IPS DF 6.9 (cell line): Measurements from ENCODE around the gene LRRFIP2.
"Not testable (repeated sequence)": the region's sequence is repeated elsewhere in the genome, so short reads cannot be mapped to it uniquely, and the experiment has no call there.

Experiments used
- DNase-seq: peaks from one replicate; pipeline ENCODE4 v3.0.0-alpha.2; 2013; ENCODE audit warnings: low read depth, low spot score
- H3K27ac ChIP-seq: one replicate; pipeline ENCODE4 v1.5.1; 2013; ENCODE audit warnings: low read length, control low read depth
- H3K27me3 ChIP-seq: 2 replicates; pipeline ENCODE4 v1.6.1; 2013; ENCODE audit warnings: mild to moderate bottlenecking, low read length; ENCODE audit not compliant: control insufficient read depth, insufficient read depth
- H3K36me3 ChIP-seq: 2 replicates; pipeline ENCODE4 v1.6.1; 2013; ENCODE audit warnings: low read length; ENCODE audit not compliant: control insufficient read depth, insufficient read depth
- H3K4me1 ChIP-seq: 2 replicates; pipeline ENCODE4 v1.6.1; 2013; ENCODE audit warnings: low read length; ENCODE audit not compliant: control insufficient read depth, insufficient read depth
- H3K4me3 ChIP-seq: 2 replicates; pipeline ENCODE4 v1.5.1; 2013; ENCODE audit warnings: mild to moderate bottlenecking, low read length
- H3K9me3 ChIP-seq: 2 replicates; pipeline ENCODE4 v1.6.1; 2013; ENCODE audit warnings: low read length, inconsistent platforms; ENCODE audit not compliant: control insufficient read depth, insufficient read depth
- WGBS: extraction: QIAGEN DNeasy Blood & Tissue Kit; methylation state at CpG from one replicate; pipeline ENCODE4 v1.1.7; 2013; ENCODE audit warnings: mixed read lengths, missing lambda C conversion rate; ENCODE audit not compliant: insufficient read length, insufficient coverage; 5-methylcytosine and 5-hydroxymethylcytosine counted together

LRRFIP2 gene

DNA sequence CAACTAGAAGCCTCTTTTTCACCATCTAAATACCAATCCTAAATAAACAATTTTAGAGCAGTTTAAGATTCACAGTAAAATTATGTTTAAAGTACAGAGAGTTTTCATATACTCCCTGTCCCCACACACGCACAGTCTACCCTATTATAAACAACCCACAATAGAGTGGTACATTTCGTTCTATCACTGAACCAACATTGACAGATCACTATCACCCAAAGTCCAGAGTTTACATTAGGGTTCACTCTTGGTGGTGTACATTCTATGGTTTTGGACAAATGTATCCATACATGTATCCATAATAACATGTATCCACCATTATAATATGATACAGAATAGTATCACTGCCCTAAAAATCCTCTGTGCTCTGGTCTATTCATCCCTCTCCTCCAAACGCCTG lies 92.1 kb downstream of the LRRFIP2 start:
- H3K9me3 ChIP-seq: no peaks in the 10 kb centered on the region
- WGBS: no CpG with 5 or more reads among the region's 3 CpGs
- DNase-seq: no peak
- H3K27me3 ChIP-seq: no peaks in the 10 kb centered on the region
- H3K36me3 ChIP-seq: no peaks in the 10 kb centered on the region
- H3K27ac ChIP-seq: no peak overlapping the region
- H3K4me3 ChIP-seq: no peak overlapping the region
- no peaks in the 10 kb centered on the region for H3K4me1 ChIP-seq

DNA sequence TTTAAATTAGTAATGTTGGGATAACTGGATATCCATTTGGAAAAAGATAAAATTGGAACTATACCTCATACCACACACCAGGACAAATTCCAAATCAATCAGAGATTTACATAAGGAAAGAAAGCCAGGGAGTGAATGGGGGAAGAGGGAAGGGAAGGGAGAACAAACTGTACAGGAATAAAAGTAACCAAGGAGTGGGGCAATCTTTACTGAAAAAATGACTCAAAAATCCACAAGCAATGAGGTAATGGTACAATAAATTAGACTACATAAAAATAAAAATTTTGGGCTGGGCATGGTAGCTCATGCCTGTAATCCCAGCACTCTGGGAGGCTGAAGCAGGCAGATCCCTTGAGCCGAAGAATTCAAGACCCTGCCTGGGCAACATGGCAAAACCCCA lies 98.4 kb downstream of the LRRFIP2 start:
- no peaks in the 10 kb centered on the region; the same call in 1 of the 2 replicates for H3K36me3 ChIP-seq
- no CpG with 5 or more reads among the region's 1 CpG for WGBS
- no peaks in the 10 kb centered on the region for H3K9me3 ChIP-seq
- no peak for DNase-seq
- no peaks in the 10 kb centered on the region for H3K4me1 ChIP-seq
- H3K27ac ChIP-seq: no peak overlapping the region
- no peaks in the 10 kb centered on the region for H3K27me3 ChIP-seq
- no peak overlapping the region for H3K4me3 ChIP-seq

DNA sequence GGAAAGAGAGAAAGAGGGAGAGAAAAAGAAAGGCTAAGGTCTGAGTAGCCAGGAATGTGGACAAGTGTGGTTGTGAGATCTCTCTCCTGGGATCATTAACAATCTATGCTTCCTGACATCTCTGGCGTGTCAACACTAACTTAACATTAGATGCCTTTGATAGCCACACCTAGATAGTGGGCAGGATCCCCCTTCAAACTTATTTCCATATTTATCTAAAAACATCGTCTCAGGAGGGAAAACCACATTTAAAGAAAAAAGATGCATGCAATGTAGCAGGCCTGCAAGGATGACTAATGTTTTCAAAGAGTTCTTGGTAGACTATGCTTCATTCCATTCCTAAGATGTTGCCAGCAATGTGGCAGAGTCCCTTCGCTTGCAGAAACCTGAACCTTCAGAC lies 100.2 kb downstream of the LRRFIP2 start:
- H3K27me3 ChIP-seq: no peaks in the 10 kb centered on the region
- DNase-seq: no peak
- no CpG with 5 or more reads among the region's 3 CpGs for WGBS
- no peaks in the 10 kb centered on the region for H3K9me3 ChIP-seq
- no peaks in the 10 kb centered on the region; the same call in 1 of the 2 replicates for H3K36me3 ChIP-seq
- H3K4me3 ChIP-seq: no peak overlapping the region
- no peaks in the 10 kb centered on the region for H3K4me1 ChIP-seq
- no peak overlapping the region for H3K27ac ChIP-seq

DNA sequence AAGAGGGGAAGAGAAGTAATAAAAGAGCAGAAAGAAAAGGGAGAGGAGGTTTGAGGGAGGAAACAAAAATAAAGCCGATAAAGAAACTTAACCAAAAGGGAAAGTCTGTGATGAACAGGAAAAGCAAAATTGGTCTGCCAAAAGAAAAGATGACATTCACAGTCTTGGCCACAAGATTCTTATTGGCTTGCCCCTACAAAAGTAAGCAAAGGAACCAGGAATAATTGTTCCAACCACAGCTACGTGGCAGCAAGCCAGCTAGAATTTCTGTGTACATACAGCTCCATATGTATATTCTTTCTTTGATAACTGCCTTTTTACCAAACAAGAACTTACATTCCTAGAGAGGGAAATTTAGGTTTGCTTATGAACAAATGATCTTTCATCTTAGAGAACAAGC lies 101.5 kb downstream of the LRRFIP2 start:
- H3K27ac ChIP-seq: no peak overlapping the region
- H3K4me3 ChIP-seq: no peak overlapping the region
- H3K36me3 ChIP-seq: no peaks in the 10 kb centered on the region; the same call in 1 of the 2 replicates
- no peak for DNase-seq
- WGBS: no CpG with 5 or more reads among the region's 2 CpGs
- no peaks in the 10 kb centered on the region for H3K4me1 ChIP-seq
- H3K27me3 ChIP-seq: no peaks in the 10 kb centered on the region
- H3K9me3 ChIP-seq: no peaks in the 10 kb centered on the region

DNA sequence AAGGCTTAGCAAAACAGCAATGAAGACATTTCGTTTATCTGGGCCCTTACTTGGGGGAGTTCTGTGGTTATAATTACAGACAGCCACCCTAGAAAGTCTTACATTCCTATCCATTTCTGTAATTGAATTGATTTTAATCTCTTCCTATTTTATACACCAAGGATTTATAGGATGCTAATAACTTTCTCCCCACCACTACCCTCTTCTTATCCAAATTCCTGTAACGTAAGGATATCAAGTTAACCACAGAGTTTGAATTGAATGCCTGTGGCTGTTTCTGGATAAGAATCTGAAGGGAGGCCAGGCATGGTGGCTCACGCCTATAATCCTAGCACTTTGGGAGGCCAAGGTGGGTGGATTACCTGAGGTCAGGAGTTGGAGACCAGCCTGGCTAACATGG lies 102.5 kb downstream of the LRRFIP2 start:
- Histone ChIP-seq H3K27ac (no peak overlapping the region), H3K36me3 (no peaks in the 10 kb centered on the region; the same call in 1 of the 2 replicates)

DNA sequence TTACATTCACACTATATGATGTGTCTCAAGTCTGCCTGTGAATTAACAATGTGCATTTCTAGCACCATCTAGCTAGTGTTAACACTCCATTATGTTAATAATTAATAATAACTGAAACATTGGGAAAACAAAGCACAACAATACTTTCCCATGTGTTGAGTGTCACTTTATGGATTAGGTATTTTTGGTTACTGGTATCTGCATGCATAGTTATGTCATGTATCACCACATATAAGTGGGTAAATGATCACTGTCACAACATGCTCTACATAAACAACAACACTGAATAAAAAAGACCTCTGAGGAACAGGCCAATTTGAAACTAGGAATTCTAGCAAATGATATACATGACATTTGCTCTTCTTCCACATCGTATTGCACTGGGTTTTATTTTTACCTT lies 106.4 kb downstream of the LRRFIP2 start:
- no peak overlapping the region for H3K27ac ChIP-seq
- H3K9me3 ChIP-seq: no peaks in the 10 kb centered on the region
- H3K4me1 ChIP-seq: no peaks in the 10 kb centered on the region
- WGBS: no CpG with 5 or more reads among the region's 1 CpG
- no peaks in the 10 kb centered on the region for H3K27me3 ChIP-seq
- no peaks in the 10 kb centered on the region; the same call in 1 of the 2 replicates for H3K36me3 ChIP-seq
- H3K4me3 ChIP-seq: no peak overlapping the region
- DNase-seq: no peak

More for the DNA sequence above, 102.5 kb downstream of the LRRFIP2 start:
- Histone ChIP-seq H3K4me1 (no peaks in the 10 kb centered on the region), H3K4me3 (no peak overlapping the region), H3K9me3 (no peaks in the 10 kb centered on the region), H3K27me3 (no peaks in the 10 kb centered on the region)
- DNase-seq: no peak
- WGBS: no CpG with 5 or more reads among the region's 3 CpGs

DNA sequence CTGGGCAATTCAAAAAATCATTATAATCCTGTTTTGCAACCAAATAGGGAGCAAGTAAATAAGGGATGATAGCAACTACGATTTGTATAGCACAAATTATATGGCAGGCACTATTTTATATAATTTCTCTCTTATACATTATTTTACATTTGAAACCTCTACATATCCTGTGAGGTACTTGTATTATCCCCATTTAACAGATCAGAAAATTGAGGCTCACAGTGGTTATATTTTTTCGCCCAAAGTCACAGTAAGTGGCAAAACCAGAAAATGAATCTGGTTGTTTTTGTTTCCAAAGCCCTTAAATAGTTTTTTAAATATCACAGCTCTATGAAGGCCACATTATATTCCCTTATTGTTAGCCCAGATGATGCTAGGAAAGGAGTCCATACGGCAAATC lies 106.8 kb downstream of the LRRFIP2 start:
- Histone ChIP-seq H3K9me3 (no peaks in the 10 kb centered on the region), H3K27ac (no peak overlapping the region), H3K4me1 (no peaks in the 10 kb centered on the region), H3K27me3 (no peaks in the 10 kb centered on the region), H3K36me3 (no peaks in the 10 kb centered on the region; the same call in 1 of the 2 replicates), H3K4me3 (no peak overlapping the region)
- DNase-seq: no peak
- no CpG with 5 or more reads among the region's 3 CpGs for WGBS

DNA sequence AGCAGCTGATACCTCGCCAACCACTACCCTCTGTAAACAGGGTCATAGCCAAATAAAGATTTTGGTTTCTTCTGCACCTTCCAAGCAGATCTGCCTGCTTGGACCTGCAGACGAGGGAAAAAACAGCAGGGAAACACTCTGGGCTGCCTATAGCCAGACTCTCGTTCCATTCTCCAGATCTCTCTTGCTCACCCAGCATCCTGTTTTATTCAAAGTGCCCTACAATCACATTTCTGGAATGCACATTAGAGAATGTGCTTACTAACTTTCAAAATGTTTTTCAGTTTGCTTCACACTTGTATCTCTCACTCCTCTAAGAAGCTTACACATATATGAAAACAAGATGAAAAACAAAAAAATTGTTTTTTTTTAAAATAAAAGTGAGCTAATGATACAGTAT lies 109.6 kb downstream of the LRRFIP2 start:
- Histone ChIP-seq H3K27me3 (no peaks in the 10 kb centered on the region), H3K9me3 (no peaks in the 10 kb centered on the region), H3K36me3 (peaks cover 3% of the 10 kb centered on the region; the same call in 1 of the 2 replicates), H3K27ac (no peak overlapping the region), H3K4me1 (no peaks in the 10 kb centered on the region), H3K4me3 (no peak overlapping the region)
- WGBS: no CpG with 5 or more reads among the region's 3 CpGs
- no peak for DNase-seq

DNA sequence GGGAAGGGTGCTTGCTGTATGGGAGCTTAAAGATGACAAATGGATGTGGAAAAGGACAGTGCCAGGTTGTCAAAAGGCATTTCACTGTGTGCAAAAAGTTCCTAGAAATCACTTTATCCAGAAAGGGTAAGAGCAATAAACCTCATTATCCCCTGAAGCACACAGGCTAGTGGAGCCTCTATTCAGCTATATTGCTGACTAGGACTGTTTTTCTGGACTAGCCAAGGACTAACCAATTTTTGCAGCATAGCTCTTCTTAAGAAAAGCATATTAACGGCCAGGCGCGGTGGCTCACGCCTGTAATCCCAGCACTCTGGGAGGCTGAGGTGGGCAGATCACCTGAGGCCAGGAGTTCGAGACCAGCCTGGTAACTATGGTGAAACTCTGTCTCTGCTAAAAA lies 116.3 kb downstream of the LRRFIP2 start:
- no peaks in the 10 kb centered on the region for H3K4me1 ChIP-seq
- WGBS: no CpG with 5 or more reads among the region's 5 CpGs
- H3K9me3 ChIP-seq: no peaks in the 10 kb centered on the region
- no peak overlapping the region for H3K27ac ChIP-seq
- DNase-seq: no peak
- H3K27me3 ChIP-seq: no peaks in the 10 kb centered on the region
- H3K36me3 ChIP-seq: peaks cover 3% of the 10 kb centered on the region; the same call in 1 of the 2 replicates
- H3K4me3 ChIP-seq: no peak overlapping the region

DNA sequence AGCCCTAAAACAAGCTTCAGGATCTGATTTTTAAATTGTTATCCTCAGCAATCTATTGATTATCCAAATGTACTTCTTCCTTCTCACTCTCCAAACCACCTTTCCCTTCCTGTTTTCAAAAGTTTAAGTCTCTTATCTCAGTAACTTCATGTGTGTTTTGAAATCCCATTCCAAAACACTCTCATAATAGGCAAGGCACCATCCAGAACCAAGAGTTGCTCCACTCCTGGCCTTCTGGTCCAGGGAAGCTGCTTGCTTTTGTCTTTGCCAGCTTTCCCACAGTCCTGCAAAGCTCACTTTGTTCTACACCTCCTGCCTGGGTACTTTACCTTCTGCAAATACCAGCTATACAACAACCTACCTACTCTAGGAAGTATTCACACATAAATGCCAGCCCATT lies 117.6 kb downstream of the LRRFIP2 start:
- peaks cover 4% of the 10 kb centered on the region; the same call in 1 of the 2 replicates for H3K36me3 ChIP-seq
- H3K4me1 ChIP-seq: no peaks in the 10 kb centered on the region
- H3K27me3 ChIP-seq: no peaks in the 10 kb centered on the region
- DNase-seq: no peak
- no peaks in the 10 kb centered on the region for H3K9me3 ChIP-seq
- H3K4me3 ChIP-seq: no peak overlapping the region
- no peak overlapping the region for H3K27ac ChIP-seq

DNA sequence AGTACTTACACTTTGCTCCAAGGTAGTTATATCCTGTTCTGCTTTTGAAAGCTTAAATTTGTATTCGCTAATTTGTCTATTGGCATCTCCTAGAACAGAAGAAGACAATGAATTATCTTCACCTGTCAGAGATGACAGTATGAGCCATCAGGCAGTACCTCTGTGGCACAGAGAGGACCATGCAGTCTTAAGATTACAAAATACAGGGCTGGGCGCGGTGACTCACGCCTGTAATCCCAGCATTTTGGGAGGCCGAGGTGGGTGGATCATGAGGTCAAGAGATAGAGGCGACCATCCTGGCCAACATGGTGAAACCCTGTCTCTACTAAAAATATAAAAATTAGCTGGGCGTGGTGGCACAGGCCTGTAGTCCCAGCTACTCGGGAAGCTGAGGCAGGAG lies 119.3 kb downstream of the LRRFIP2 start:
- not testable (repeated sequence) for H3K27me3 ChIP-seq, H3K4me1 ChIP-seq, H3K4me3 ChIP-seq, DNase-seq, H3K27ac ChIP-seq, H3K9me3 ChIP-seq, H3K36me3 ChIP-seq
- no CpG with 5 or more reads among the region's 8 CpGs for WGBS
